HG02943 (cell line): ENCODE results near the gene CMC2.

Experiments used
- ATAC-seq: cut with Tn5 transposase; IDR thresholded peaks from one replicate; pipeline ENCODE4 v1.9.1; 2021; ENCODE audit warnings: mild to moderate bottlenecking, low read depth, moderate library complexity; ENCODE audit not compliant: unreplicated experiment

Gene CMC2

GRCh38 chr16:81003610-81004460, 2.9 kb downstream of the CMC2 start:
- ATAC-seq = no peak

DNA sequence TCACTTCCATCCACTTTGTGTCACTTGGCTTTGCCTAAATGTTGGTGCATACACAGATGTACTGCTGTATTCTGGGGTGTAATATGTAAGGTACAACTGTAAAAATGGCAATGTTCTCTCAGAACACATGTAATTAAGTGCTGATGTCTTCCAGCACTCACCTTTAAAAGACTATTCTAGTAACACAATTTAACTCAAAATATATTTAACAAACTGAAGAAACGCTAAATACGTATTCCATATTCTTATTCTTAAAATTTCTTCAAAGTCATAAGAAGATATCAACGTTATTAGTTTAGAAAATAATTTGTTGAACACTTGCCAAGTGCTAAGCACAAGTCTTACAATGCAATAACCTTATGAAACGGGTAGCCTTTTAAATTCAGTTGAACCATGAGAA, 3.6 kb downstream of the CMC2 start:
- ATAC-seq = no peak

DNA sequence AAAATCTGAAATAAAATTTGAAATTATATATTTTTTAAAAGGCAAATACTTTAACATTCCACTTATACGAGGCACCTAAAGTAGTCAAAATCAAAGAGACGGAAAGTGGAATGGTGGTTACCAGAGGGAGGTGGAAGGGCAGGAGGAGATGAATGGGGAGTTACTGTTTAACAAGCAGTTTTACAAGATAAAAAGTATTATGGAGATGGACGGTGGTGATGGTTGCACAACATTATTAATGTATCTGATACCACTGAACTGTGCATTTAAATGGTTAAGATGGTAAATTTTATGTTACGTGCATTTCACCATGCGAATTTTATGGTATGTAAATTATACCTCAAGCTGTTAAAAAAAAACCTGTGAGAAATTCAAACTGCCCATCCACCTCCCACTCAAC, 5.4 kb downstream of the CMC2 start:
- no peak for ATAC-seq

DNA sequence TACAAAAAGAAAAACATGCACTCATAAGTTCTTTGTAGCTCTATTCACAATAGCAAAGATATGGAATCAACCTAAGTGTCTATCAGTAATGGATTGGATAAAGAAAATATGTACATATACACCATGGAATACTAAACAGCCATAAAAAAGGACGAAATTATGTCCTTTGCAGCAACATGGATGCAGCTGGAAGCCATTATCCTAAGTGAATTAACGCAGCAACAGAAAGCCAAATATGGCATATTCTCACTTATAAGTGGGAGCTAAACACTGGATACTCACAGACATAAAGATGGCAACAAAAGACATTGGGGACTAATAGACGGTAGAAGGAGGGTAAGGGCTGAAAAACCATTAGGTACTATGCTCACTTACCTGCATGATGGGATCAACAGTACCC, 5.8 kb downstream of the CMC2 start:
- no peak for ATAC-seq

DNA sequence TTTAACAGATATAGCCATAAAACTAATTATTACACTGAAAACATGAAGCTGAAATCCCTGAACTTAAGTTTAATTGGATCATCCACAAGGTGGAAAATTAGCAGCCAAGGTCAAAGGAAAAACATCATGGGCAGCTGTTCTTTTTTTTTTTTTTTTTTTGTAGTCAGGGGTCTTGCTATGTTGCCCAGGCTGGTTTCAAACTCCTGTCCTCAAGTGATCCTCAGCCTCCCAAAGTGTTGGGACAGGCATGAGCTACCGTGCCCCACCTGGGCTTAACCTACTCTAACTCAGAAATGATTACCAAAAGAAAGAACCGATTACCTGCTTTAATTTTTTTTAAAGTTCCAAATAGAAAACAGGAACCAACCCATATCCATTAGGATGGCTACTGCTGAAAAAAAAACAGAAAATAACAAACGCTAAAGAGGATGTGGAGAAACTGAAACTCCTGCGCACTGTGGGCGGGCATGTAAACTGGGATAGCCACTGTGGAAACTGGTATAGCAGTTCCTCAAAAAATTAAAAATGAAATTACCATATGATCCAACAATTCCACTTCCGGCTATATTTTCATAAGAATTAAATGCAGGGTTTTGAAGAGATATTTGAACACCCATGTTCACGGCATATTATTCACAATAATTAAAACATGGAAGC, 8.6 kb downstream of the CMC2 start:
- no peak for ATAC-seq

DNA sequence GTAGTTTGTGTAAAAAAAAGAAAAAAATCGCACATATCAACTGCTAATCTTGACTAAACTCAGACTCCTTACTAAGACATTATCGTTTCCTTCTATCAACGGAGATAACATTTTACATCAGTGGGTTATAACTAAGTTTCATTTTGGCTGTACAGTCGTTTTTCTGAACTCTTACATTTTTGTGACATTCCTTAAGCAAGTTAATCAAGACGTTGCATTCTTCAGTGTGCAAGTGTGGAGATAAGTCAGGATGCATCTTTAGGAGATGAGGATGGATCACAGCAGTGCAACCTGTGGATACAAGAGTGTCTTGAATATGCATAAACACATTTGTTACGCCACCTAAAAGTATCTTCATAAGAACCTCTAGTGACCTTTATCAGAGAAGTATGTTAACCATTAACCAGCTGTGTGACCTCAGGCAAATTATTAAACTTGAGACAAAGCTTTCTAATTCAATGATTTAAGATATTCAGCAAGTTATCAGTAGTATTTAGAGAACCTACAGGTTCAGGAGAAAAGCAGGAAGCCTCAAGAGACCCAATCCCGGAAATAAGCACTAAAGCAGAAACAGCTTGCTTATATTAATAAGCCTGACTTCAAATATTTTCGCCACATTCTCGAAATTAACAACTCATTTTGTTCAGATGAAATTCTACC, 9.4 kb downstream of the CMC2 start:
- ATAC-seq = peak; percentile 54

DNA sequence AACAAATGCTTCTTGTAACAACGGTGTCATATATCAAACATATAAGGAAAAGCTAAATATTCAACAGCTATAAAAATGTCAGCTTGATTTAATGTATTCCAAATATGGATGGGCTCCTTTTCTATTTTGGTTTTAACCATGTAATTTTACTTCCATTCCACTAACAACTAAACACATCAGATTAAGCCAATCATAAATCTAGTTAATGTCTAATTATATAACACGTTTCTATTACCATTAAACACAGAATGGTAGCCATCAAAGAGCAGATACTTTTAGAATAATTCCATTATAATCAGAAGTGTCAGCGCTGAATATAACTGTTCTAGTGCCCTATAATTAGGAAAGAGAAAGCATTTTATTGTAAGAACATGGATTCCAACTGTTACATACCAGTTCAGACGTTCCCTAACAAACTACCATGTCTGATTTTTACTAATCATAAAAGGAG, 10.0 kb downstream of the CMC2 start:
- no peak for ATAC-seq

GRCh38 chr16:80994451-80994850, 12.2 kb downstream of the CMC2 start:
- no peak for ATAC-seq

GRCh38 chr16:80993834-80994233, 12.9 kb downstream of the CMC2 start:
- no peak for ATAC-seq

DNA sequence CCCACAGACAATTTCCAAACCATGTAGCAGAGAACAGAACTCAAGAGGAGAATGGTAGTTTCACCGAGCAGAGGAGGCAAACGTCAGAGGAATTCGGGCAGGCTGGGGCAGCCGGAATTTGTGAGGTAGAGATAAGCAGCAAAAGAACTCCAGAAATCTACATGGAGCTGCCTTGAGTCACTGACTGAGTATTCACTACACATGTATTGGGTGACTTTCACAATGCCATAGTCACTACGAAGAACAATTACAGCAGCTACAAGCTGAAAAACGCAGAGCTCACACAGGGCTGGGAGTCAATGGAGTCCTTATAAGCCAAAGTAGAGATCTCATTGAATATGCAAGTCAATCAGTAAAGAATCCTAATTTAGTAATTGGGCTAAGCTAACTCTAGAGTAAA, 13.4 kb downstream of the CMC2 start:
- no peak for ATAC-seq

- ATAC-seq = no peak
Measured at GRCh38 chr16:80992676-80993293, 13.9 kb downstream of the CMC2 start.

GRCh38 chr16:80991792-80992430, 14.8 kb downstream of the CMC2 start:
- no peak for ATAC-seq

GRCh38 chr16:80990978-80991377, 15.7 kb downstream of the CMC2 start:
- ATAC-seq = no peak

DNA sequence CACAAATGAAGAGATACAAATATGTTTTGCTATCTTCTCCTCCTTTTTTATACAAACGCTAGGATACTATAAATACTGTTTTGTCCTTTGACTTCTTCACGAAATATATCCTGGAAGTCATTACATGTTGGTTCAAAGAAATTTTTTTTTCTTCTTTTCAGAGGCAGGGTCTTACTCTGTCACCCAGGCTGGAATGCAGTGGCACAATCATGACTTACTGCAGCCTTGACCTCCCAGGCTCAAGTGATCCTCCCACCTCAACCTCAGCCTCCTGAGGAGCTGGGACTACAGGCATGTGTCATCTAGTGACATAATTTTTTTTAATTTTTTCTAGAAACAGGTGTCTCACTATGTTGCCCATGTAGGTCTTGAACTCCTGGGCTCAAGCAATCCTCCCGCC, 16.1 kb downstream of the CMC2 start:
- no peak for ATAC-seq

- ATAC-seq = no peak
Measured at GRCh38 chr16:80989801-80990200, 16.9 kb downstream of the CMC2 start.

DNA sequence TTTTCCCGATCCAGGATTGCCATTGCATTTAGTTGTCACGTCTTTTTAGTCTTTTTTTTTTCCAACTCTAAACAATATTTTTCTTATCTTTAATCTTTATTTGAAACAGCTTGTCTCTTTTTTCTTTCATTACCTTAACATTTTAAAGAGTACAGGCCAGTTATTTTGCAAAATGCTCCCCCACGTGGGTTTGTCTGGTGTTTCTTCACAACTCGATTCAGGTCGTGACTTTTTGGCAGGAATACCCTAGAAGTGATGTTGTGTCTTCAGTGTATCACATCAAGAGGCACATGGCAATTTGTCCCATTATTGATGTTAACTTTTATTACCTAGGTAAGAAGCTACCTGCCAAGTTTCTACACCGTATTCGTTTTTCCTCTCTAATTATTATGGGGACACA, 17.9 kb downstream of the CMC2 start:
- no peak for ATAC-seq

DNA sequence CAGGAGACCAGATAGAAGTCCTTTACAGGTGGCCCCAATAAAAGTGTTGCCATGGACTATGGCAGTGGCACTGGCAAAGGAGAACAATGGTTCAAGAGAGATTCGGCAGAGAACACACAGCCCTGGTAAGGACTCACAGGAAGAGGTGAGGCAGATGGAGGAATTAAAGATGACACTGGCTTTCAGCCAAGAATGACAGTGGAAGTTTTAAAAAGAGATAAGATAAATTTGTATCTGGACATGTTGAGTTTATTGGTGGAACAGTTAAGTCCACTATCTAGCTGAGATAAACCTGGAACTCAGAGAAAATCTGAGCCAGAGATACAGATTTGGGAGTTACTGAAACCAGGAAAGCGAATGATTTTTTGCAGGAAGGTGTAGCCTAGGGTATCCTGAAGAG, 20.1 kb downstream of the CMC2 start:
- no peak for ATAC-seq

GRCh38 chr16:80985611-80986010, 21.1 kb downstream of the CMC2 start:
- no peak for ATAC-seq

GRCh38 chr16:80984124-80984892, 22.4 kb downstream of the CMC2 start:
- no peak for ATAC-seq

- no peak for ATAC-seq
Measured at GRCh38 chr16:80982646-80983045, 24.0 kb downstream of the CMC2 start.
